Chondrocyte (in vitro differentiated cells): Measurements from ENCODE around the gene ADAM12. TPM values are rescaled to one million over a fixed set of nuclear protein-coding genes. Genes with fewer than 3 reads are reported as not detected.

Experiments used
- DNase-seq: peaks from one replicate; pipeline ENCODE4 v3.0.0; 2021; ENCODE audit warnings: mixed read lengths, low spot score
- H3K27ac Mint-ChIP-seq: one replicate; pipeline ENCODE4 v1.8.0; 2021; ENCODE audit warnings: mild to moderate bottlenecking, moderate library complexity, mixed read lengths; ENCODE audit not compliant: unreplicated experiment
- H3K27me3 Mint-ChIP-seq: 2 replicates; pipeline ENCODE4 v1.8.0; 2021; ENCODE audit warnings: low read depth, mixed read lengths
- H3K36me3 Mint-ChIP-seq: 2 replicates; pipeline ENCODE4 v1.8.0; 2021; ENCODE audit warnings: low read depth, mixed read lengths
- H3K4me1 Mint-ChIP-seq: 2 replicates; pipeline ENCODE4 v1.8.0; 2021; ENCODE audit warnings: low read depth, mild to moderate bottlenecking, mixed read lengths
- H3K4me3 Mint-ChIP-seq: one replicate; pipeline ENCODE4 v1.8.0; 2021; ENCODE audit warnings: mild to moderate bottlenecking, moderate library complexity, mixed read lengths; ENCODE audit not compliant: unreplicated experiment
- H3K9me3 Mint-ChIP-seq: 2 replicates; pipeline ENCODE4 v1.8.0; 2021; ENCODE audit warnings: low read depth, mixed read lengths
- CTCF ChIP-seq: fragments of 200-600 bp; sonication (generic); IDR thresholded peaks from 2 replicates; pipeline ENCODE4 v1.5.0; 2021; ENCODE audit warnings: antibody characterized with exemption, mild to moderate bottlenecking, moderate library complexity
- total RNA-seq: library from RNA; stranded (reverse); gene quantifications from 3 replicates; pipeline ENCODE4 v1.2.1, GENCODE V29; 2021

The ADAM12 gene
- total RNA-seq, 1 donor from 2014 or later = 175 TPM

DNA sequence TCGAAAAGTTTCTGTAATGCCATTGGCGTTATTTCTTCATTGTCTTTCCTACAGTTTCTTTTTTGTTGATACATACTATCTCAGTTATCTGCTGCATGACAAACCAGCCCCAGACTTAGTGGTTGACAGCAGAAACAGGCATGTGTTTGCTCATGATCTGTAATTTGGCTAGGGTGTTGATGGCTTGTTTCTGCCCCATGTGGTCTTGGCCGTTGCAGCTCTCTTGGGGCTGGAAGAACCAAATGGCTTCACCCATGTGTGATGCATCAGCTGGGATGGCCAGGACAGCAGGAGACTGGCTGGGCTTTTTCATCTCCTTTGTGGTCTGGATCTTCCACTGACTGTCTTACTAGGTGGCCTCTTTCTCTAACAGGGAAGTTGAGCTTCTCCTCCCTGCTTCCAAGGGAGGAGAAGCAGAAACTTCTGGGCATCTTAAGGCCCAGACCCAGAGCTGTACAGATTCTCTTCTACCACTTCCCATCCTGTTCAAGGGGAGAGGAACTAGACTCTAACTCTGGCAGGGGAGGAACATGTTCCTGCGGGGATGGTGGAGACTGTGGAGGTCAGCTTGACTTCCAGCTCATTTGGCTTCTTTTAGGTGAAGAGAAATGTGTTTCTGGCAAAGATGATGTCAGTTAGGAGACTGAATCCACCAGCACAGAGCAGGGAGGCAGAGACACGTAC lies 402.6 kb downstream of the ADAM12 start:
- no peak overlapping the region for H3K4me3 Mint-ChIP-seq
- no peak overlapping the region for H3K27ac Mint-ChIP-seq
- no peaks in the 10 kb centered on the region for H3K27me3 Mint-ChIP-seq
- no peak for TF ChIP-seq CTCF
- H3K36me3 Mint-ChIP-seq = no peaks in the 10 kb centered on the region
- peaks cover 34% of the 10 kb centered on the region for H3K4me1 Mint-ChIP-seq
- no peak for DNase-seq
- H3K9me3 Mint-ChIP-seq = no peaks in the 10 kb centered on the region

DNA sequence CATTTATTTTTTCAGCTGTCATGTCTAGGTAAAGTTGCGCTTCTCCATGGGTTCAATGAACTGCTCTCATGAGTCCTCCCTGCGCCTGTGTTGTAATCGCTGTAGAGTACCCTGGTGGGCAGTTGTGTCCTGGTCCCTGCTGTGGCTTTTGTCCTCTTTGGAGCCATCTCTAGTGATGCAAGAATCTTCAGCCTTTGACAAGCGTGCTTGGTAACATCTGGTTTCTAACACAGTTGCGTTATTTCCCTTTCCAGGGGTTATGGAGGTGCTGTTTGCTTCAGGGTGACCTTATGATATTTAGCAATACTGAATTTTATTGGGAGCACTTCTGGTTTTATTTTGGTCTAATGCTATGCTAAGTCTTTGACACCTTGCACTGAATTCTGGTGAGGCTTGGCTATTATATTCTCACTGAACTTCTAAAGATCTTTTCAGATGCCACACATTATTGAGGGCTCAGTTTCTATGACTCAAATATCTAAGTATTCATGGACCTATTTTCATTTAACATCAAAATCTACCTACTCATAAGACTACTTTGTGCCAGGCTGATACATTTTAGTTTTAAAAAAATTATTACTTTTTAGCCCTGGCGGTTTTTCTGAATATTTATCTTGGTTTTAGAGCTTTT lies 403.3 kb downstream of the ADAM12 start:
- no peaks in the 10 kb centered on the region for H3K36me3 Mint-ChIP-seq
- TF ChIP-seq CTCF = no peak
- peaks cover 34% of the 10 kb centered on the region for H3K4me1 Mint-ChIP-seq
- no peak for DNase-seq
- H3K4me3 Mint-ChIP-seq = no peak overlapping the region
- no peaks in the 10 kb centered on the region for H3K9me3 Mint-ChIP-seq
- H3K27me3 Mint-ChIP-seq = no peaks in the 10 kb centered on the region
- H3K27ac Mint-ChIP-seq = no peak overlapping the region

DNA sequence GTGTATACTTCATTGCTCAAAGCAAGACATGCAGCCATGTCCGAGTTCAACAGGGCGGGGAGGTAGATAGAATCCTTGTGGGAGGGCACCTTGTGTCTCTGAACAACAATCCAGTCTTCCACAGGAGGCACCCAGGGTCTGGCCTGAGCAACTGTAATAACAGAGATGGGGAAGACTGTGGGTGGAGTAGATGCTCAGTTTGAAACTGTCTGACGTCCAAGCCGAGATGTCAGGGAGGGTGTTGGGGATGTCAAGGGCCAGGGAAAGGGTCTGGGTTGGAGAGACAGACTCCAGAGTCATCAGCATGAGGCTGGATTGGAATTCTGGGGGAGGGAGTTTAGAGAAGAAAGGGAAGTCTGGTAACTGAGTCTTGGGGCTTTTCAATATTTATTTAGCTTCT lies 403.9 kb downstream of the ADAM12 start:
- H3K27ac Mint-ChIP-seq = peak overlapping the region; percentile 17
- no peaks in the 10 kb centered on the region for H3K27me3 Mint-ChIP-seq
- H3K4me1 Mint-ChIP-seq = peaks cover 34% of the 10 kb centered on the region

DNA sequence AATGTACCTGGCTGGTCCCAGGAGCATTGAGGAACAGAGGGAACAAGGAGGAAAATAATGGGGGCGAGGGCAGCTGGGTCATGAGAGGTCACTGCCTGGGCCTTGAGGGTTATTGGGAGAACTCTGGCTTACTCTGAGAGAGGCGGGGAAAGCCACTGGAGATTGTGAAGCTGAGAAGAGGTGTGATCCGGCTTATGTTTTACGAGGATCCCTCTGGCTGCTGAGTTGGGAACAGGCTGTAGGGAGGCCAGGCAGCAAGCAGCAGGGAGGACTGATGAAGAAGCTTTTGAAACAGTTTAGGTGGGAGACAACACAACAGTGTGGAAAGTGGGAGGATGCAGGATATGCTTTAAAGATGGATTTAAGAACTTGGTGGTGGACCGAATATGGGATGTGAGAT lies 404.6 kb downstream of the ADAM12 start:
- no peak for TF ChIP-seq CTCF
- no peak overlapping the region for H3K4me3 Mint-ChIP-seq
- H3K9me3 Mint-ChIP-seq = no peaks in the 10 kb centered on the region
- no peaks in the 10 kb centered on the region for H3K36me3 Mint-ChIP-seq
- DNase-seq = no peak
- no peaks in the 10 kb centered on the region for H3K27me3 Mint-ChIP-seq
- peak overlapping the region; percentile 74 for H3K27ac Mint-ChIP-seq
- peaks cover 34% of the 10 kb centered on the region for H3K4me1 Mint-ChIP-seq

More for the DNA sequence above, 403.9 kb downstream of the ADAM12 start:
- Mint-ChIP-seq H3K9me3 (no peaks in the 10 kb centered on the region), H3K4me3 (no peak overlapping the region), H3K36me3 (no peaks in the 10 kb centered on the region)
- no peak for DNase-seq
- TF ChIP-seq CTCF = no peak

GRCh38 chr10:125983161-125983560 lies 405.1 kb downstream of the ADAM12 start:
- Mint-ChIP-seq H3K4me3 (no peak overlapping the region), H3K4me1 (peaks cover 34% of the 10 kb centered on the region), H3K27ac (peak overlapping the region; percentile 74), H3K9me3 (no peaks in the 10 kb centered on the region), H3K27me3 (no peaks in the 10 kb centered on the region), H3K36me3 (no peaks in the 10 kb centered on the region)
- DNase-seq = no peak
- no peak for TF ChIP-seq CTCF
